ENCODE data around the gene OLAH.
"Not testable (repeated sequence)": the region's sequence is repeated elsewhere in the genome, so short reads cannot be mapped to it uniquely, and the experiment has no call there.

Gene OLAH

DNA sequence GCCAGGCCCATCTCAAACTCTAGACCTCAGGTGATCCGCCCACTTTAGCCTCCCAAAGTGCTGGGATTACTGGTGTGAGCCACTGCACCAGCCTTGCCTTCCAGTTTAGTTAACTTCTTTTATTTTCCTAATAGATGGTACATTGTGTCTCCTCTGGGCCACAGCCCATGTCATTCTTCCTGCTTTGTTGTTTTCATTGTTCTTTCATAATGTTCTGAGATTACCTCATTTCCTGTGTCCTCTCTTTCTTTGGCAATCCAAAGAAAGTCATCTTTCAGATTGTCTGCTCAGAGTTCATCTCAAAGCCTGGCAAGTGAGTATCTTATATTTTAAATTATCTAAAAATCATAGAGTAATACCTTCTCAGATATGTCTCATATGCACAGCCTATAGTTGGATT, at the start of gene OLAH:
Gene OLAH (plus strand): TSS at position 270 of the 400 bp plus-strand sequence. CDS start 3,346 bp downstream, outside the sequence.
- no peak for DNase-seq (ENCODE audit: low spot score)

DNA sequence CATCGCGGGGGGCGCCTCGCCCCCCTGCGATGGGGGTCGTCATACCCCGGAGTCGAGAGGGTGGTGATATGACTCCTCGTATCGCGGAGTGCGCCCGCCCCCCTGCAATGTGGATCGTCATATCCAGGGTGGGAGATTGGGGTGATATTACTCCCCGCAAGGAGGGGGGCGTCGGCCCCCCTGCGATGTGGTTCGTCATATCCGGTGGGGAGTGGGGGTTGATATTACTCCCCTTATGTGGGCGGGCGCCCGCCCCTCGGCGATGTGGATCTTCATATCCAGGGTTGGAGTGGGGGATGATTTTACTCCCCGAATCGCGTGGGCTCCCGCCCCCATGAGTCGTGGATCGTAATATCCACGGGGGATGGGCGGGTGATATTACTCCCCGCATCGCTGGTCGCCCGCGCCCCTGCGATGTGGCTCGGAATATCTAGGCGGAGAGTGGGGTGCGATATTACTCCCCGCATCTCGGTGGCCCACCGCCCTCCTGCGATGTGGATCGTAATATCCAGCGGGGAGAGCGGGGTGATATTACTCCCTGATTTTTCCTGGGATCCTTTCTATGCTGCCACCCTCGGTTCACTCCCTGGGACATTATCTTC, 47.7 kb upstream of the OLAH start:
- no peak for DNase-seq (ENCODE audit: low spot score)

DNA sequence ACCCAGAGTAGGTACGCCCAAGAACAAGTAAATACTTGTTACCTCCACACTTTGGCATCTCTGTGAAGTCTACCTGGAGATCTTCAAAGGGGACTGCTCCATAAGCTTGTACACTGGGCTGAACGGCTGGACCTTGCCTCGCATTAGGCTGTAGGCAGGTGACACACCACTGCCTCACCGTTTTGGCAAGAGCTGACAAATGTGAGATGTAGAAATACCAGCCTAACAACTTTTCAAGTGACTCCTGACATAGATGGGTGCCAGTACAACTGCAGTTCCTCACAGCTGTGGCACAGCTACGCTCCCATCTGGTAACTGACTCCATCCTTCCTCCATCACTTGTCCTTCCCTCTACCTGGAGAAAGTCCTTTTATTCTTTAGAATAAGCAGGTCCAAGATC, 30.2 kb upstream of the OLAH start:
- peak; percentile 46 for DNase-seq (ENCODE audit: low spot score)

DNA sequence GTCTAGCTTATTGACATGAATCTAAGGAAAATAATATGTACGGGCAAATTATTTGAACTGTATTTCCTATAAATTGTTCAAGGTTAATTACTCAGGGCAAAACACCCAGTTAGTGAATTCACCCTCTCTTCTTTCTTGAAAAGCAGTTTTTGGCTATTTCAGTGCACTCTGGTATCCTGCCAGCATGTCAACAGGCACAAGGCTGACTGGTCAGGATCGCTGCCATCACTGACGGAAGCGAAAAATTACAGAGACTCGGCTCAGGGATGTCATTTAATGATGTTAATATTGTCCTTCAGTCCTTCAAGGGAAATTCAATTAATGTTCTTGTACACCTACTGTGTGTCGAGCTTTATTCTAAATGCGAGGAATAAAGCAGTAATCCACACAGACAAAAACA, 28.3 kb upstream of the OLAH start:
- DNase-seq (ENCODE audit: low spot score) = no peak

DNA sequence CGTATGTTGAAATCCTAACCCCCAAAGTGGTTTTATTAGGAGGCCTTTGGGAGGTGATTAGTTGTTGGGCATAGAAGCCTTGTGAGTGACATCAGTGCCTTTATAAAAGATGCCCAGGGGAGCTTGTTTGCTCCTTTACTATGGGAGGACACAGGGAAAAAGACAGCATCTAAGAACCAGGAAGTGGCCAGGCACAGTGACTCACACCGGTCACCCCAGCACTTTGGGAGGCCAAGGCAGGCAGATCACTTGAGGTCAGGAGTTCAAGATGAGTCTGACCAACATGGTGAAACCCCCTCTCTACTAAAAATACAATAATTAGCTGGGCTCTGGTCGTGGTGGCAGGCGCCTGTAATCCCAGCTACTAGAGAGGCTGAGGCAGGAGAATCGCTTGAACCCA, 22.8 kb upstream of the OLAH start:
- DNase-seq (ENCODE audit: low spot score) = not testable (repeated sequence)

DNA sequence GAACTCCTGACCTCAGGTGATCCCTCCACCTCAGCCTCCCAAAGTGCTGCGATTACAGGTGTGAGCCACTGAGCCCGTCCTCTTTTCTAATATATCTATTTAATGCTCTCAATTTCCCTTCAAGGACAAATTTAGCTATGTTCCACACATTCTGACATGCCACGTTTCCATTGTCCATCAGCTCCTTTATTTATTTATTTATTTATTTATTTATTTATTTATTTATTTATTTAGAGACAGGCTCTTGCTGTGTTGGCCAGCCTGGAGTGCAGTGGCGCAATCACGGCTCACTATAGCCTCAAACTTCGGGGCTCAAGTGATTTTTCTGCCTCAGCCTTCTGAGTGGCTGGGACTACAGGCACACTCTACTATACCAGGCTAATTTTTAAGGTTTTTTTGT, 20.7 kb upstream of the OLAH start:
- DNase-seq (ENCODE audit: low spot score) = not testable (repeated sequence)

DNA sequence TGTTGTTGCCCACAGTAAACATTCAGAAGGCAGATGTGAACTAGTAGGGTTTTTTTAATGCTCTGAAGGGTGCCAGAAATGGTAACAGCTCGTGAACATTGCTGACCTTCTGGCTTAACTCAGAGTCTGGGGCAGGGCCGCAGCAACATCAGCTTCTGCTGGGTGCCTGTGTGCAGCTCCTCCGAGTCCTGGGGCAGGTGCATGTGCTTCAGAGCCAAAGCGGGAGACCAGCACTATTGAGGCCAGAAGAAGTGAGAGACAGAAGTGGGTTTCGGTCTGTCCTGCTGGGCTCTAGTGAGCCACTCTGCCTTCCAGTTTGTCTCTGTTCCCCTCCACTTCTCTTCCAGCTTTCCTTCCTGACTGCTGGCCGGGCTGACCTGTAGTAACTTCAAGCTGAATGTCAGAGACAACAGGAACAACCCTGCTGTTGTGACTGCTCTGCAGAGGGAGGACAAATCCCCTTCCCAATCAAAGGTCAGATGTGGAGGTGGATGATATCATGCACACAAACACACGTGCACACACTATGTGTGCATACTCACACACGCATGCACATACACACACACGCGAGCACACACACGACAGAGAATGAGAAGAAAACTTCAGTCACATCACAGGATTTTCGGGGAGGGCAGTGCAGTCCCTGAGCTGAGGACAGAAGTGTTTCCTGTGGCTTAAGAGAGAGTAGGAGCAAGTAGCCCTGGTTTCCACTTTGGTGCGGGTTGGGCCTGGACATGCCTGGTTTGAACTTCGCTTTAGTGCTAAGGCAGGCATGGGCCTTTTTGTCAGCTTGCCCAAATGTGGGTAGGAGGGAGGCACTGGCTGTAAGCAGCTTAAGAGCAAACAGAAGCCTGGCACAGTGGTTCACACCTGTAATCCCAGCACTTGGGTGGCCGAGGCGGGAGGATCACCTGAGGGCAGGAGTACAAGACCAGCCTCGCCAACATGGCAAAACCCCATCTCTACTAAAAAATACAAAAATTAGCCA, 19.4 kb upstream of the OLAH start:
- DNase-seq (ENCODE audit: low spot score) = not testable (repeated sequence)

DNA sequence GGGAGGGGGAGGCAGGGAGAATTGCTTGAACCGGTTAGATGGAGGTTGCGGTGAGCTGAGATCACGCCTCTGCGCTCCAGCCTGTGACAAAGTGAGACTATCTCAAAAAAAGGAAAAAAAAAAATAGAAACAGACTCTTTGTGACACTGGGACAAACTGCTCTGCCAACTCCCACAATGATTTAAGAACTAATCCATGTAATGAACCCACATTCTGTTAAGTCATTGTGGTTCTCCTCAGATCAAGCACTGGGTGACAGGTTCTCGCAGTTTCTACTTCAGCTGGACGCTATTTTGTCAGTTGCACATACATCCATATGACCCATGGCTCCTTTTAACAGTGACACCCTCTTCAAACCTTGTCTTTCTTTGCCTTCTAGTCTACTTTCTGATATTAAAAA, 18.7 kb upstream of the OLAH start:
- DNase-seq (ENCODE audit: low spot score) = not testable (repeated sequence)

DNA sequence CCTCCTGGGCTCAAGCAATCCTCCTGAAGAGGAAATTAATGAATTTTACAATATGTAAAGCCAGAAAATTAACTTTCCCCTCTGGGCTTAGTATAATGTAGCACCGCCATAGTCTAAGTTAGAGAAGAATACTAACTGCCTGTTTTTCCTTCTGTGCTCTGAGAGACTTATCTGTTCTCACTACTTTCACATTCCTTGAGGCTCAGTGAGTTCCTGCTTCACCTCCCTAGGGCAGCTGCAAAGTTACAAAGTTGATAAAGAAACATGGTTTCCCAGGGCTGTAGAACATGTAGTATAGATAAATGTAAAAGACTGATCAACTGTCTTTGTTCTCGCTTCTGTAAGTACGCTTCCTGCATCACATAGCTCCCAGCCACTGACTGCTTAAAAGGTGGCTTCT, 16.0 kb upstream of the OLAH start:
- no peak for DNase-seq (ENCODE audit: low spot score)

DNA sequence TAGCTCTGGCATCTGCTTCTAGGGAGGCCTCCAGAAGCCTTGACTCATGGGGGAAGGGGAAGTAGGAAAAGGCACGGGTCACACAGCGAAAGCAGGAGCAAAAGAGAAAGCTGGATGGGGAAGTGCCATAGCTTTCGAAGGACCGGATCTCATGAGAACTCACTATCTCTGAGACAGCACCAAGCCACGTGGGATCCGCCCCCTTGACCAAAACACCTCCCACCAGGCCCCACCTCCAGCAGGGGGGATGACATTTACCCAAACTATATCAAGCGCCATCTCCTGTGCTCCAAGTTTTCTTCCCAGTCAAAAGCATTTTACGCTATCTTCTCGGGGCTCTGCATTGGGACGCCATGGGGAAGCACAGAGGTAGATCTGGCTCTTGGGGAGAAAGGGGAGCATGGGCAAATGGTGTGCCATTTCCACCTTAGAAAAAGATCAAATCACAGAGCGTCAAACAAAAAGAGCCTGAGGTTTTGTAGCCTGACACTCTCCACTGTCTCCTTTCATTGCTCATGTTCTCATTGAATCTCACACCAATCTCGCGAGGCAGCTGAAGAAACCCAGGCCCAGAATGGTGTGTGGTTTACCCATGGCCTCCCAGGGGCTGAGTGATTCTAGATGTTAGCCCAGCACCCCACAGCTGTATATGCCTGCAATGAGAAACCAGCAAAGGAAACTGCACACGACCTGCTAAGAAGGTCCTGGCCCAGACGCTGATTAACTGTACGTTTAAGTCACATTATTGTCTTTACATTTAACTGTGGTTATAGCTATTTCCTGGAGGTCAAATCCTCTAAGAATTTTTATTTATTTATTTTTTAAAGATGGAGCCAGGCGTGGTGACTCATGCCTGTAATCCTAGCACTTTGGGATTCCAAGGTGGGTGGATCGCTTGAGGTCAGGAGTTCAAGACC, 8.1 kb upstream of the OLAH start:
- DNase-seq (ENCODE audit: low spot score) = peak; percentile 36

DNA sequence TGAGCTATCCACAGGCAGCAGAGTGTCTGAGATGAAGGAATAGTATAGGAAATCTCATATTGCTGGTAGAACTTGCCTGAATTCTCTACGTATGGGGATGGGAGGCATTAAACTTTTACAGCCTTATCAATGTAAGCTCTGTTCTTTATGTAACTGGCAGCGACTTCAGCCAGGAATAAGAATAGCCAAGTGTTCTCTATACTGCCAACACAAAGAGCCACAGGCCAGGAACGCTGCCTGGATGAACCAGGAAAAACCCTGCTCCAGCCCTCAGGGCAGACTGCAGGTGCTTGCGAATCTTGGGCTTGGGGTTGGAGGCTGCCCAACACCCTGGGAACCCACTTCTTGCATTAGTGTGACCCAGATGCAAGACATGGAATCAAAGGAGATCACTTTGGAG, 6.1 kb upstream of the OLAH start:
- no peak for DNase-seq (ENCODE audit: low spot score)

DNA sequence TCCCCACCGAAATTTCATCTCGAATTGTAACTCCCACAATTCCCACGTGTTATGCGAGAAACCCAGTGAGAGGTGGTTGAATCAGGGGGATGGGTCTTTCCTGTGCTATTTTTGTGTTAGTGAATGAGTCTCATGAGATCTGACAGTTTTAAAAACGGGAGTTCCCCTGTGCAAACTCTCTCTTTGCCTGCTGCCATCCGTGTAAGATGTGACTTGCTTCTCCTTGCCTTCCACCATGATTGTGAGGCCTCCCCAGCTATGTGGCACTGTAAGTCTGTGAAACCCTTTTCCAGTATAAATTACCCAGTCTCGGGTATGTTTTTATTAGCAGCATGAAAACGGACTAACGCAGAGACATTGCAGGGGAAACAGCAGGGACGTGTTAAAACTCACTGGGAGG, 5.3 kb upstream of the OLAH start:
- DNase-seq (ENCODE audit: low spot score) = no peak

DNA sequence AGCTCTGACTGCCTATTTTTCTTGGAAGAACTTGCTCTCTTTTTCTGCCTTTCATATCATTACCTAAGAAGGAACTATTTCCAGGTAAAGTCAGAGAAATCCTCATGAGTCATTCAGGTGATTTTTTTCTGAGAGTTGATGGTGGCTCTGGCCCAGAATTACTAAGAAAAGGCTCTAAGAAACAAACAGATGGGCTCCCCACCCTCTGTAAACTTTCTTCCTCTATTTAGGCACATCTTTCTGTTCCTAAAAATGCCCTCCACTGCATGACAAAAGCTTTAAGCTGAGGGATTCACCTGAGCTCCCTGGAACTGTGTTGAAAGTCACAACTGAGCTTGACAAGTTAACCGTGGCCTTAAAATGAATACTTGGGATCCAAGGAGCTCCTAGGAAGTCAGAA, 1.6 kb downstream of the OLAH start:
- no peak for DNase-seq (ENCODE audit: low spot score)

DNA sequence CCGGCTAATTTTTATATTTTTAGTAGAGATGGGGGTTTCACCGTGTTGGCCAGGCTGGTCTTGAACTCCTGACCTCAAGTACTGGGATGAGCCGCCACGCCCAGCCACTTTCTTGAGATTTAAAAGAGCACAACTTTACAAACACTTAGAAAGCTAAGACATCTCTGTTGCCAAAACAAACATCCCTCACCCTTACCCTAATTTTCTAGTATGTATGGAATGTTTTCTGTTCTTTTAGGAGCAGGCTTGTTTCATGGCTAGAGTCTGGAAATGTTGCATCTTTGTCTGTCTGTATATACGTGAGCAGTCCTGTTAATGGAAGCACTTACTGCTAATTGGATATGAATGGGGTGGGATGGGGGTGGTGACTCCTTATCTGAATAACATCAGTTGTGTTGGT, 2.9 kb downstream of the OLAH start:
- no peak for DNase-seq (ENCODE audit: low spot score)

DNA sequence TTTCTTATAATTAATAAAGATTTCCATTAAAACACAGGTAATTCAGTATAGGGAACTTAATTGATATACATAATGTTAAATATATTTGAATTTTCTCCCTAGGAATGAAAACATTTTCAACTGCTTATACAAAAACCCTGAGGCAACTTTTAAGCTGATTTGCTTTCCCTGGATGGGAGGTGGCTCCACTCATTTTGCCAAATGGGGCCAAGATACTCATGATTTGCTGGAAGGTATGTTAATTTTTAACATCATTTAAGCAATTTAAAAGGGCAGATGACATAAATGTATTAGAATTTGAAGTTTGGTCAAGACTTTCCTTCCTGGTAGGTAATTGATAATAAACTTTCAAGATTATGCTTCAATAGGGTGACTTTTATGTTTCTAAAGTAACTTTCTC, 5.8 kb downstream of the OLAH start:
- no peak for DNase-seq (ENCODE audit: low spot score)

DNA sequence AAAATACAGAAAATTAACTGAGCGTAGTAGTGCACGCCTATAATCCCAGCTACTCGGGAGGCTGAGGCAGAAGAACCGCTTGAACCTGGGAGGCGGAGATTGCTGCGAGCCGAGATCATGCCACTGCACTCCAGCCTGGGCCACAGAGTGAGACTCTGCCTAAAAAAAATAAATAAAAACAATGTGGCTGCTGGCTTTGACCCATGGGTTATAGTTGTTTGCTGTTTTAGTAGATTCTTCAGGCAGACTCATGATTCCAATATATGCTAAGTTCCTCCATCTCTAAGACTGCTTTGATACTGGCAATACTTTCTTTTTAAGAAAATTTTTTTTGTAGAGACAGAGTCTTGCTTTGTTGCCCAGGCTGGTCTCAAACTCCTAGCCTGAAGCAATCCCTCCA, 8.4 kb downstream of the OLAH start:
- DNase-seq (ENCODE audit: low spot score) = no peak

DNA sequence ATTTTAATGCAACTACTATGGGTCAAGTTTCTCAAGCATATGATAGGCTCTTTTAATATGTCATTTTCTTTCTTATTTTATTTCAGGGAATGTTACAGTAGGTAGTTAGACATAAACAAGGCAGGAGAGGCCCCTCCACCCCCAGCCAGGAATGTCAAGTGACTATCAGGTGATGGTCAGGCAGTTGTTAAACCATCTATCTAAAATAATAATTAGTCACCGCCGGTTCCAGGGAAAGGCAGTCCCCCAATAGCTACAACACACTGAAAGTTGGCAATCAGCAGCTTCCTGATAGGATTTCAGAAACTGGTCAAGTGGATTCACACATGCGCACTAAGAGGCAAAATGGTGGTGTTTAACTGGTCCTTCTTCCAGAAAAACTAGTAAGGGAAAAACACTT, 9.3 kb downstream of the OLAH start:
- DNase-seq (ENCODE audit: low spot score) = no peak

DNA sequence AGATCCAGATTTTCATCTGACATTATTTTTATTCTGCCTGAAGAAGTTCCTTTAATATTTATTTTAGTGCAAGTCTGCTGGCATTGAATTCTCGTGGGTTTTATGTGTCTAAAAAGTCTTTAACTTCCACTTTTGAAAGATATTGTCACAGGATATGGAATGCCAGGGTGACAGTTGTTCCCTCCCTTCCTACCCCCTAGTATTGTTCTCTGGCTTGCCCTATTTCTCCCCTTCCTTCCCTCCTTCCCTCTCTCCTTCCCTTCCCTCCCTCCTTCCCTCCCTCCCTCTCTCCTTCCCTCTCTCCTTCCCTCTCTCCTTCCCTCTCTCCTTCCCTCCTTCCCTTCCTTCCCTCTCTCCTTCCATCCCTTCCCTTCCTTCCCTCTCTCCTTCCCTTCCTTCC, 14.9 kb downstream of the OLAH start:
- DNase-seq (ENCODE audit: low spot score) = no peak

DNA sequence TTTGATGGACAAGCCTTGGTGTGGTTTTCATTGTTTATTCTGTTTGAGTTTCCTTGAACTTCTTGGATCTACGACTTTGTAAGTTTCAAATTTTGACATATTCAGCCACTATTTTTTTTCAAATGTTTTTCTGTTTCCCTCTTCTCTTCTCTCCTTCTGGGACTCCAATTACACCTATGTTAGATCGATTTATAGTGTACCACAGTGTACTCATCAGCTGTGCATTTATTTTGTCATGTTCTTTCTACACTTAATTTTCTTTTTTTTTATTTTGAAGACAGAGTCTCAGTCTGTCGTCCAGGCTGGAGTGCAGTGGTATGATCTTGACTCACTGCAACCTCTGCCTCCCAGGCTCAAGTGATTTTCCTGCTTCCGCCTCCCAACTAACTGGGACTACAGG, 16.2 kb downstream of the OLAH start:
- no peak for DNase-seq (ENCODE audit: low spot score)

DNA sequence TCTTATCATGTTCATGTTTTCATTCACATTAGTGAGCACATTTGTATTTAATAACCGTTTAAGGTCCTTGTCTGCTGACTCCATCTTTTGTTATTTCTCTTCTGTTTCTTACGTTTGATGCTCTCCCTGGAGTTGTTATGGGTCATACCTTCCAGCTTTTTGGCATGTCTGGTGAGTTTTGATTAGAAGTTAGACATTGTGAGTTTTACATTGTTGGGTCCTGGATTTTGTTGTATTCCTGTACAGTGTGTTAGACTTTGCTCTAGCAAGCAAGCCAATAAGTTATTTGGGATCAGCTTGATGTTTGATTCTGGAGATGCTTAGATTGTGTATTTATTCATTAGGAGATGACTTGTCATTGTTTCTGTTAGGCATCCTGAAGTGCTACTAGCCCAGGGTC, 16.9 kb downstream of the OLAH start:
- DNase-seq (ENCODE audit: low spot score) = no peak

DNA sequence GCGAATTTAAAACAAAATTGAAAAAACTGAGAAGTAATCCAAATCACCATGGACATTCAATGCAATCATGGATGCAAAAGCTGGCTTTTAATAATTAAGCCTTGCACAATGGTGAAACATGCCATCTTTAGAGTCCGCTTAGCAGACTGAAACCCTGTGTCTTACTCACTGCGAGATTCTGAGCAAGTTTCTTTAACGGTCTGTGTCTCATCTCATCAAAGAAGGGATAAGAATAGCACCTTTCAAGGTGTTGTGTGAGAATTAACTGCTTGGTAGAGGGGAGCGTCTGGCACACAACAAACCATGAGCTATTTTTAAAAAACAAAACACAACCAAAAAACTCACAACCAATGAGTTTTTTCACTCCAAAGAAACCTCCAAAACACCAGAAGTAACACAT, 23.4 kb downstream of the OLAH start:
- no peak for DNase-seq (ENCODE audit: low spot score)

DNA sequence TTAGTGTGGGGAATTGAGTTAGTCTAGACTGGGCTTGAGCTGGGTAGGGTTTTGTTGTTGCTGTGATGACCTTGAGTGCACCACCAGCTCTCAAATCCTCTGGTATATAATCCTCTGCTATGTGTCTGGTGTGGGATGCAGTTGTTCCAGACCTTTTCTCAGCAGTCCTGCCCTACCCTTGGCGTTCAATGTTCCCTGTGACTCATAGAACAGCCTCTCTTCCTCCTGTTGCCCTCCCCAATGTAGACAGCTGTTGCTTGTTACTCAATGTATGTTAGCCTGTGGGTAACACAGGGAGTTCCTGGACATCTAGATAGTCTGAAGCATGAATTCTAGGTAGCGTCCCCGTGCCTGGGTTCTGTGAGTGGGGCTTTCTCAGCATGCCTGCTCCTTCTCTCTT, 25.1 kb downstream of the OLAH start:
- no peak for DNase-seq (ENCODE audit: low spot score)

DNA sequence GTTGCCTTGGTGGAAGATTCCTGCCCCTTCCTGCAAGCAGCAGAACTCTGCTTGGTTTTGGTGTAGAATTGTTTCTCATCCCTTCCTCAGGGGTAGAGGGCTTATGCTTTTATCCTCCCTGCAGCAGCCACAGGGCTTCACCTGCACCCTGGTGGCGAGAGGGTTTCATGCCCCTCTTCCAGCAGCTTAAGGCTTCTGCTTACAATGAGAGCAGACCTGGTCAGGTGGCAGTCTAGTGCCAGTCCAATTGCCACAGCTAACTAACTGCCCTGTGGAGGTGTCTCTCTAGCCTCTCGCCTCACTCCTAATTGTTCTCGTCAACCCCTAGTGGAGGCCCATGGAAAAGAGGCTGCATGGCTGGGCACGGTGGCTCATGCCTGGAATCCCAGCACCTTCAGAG, 25.5 kb downstream of the OLAH start:
- no peak for DNase-seq (ENCODE audit: low spot score)
